Mammary epithelial cell (primary cell): ENCODE measurements around the gene ELMO1.

Experiments
- CTCF ChIP-seq, 2 donors: IDR thresholded peaks in 1 of 2; conservative IDR thresholded peaks in 1 of 2; 2 replicates each; pipeline ENCODE4 v1.5.1; 2011 to 2012; ENCODE audit warnings: inconsistent platforms in 2 of 2, low read length in 2 of 2, mild to moderate bottlenecking in 2 of 2, control low read depth in 1 of 2, low read depth in 1 of 2; ENCODE audit not compliant: insufficient read depth in 1 of 2; ENCODE audit errors: extremely low read depth in 1 of 2
- EZH2 ChIP-seq: IDR thresholded peaks from 2 replicates; pipeline ENCODE4 v1.6.1; 2012; ENCODE audit warnings: low read length, inconsistent platforms, borderline replicate concordance

DNA sequence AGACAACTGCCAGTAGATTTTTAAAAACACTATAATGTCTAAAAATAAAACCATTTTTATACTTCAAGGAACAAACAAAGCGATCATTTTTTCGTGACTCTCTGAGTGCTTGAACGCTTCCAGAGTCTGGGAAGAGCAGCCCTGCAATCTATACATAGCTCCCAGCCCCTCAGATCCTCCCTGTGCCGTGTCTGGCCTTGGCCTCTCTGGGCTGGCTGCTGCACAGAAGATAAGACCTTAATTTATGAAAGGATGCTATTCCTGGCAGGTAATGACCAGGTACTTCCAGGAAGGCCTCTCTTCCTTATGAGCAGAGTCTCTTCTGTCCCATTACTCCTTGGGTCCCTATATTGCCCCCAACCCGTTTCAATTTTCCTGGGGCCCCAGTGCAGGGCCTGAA, 523.5 kb downstream of the ELMO1 start:
- TF ChIP-seq CTCF (conservative IDR thresholded peaks at IDR 0.05 in 1 of 2, IDR thresholded peaks at IDR 0.05 in 1 of 2; ENCODE audit: extremely low read depth in 1 of 2, insufficient read depth in 1 of 2, low read depth in 1 of 2, low read length in 2 of 2), result no peak
- TF ChIP-seq EZH2, result no peak
